Right lung (tissue), 10 donors: ENCODE measurements around the gene SNAPC4. TPM values are rescaled to one million over a fixed set of nuclear protein-coding genes. Genes with fewer than 3 reads are reported as not detected.

Experiments used
- DNase-seq, 2 donors: peaks; one replicate each; pipeline ENCODE4 v3.0.0-alpha.2; 2013
- long read RNA-seq, 8 donors: transcript quantifications; one replicate each; lab custom pipeline, GENCODE V29; 2026
- polyA plus RNA-seq, 5 donors: library from polyadenylated mRNA; unstranded; fragments of 120-200 nt; gene quantifications; one replicate each; pipeline versions ENCODE4 v1.2.1 to v1.2.3, GENCODE V29; 2013; ENCODE audit warnings: inconsistent platforms in 1 of 5, low replicate concordance in 1 of 5; ENCODE audit not compliant: insufficient read length in 5 of 5, insufficient read depth in 1 of 5

SNAPC4 gene, protein sequence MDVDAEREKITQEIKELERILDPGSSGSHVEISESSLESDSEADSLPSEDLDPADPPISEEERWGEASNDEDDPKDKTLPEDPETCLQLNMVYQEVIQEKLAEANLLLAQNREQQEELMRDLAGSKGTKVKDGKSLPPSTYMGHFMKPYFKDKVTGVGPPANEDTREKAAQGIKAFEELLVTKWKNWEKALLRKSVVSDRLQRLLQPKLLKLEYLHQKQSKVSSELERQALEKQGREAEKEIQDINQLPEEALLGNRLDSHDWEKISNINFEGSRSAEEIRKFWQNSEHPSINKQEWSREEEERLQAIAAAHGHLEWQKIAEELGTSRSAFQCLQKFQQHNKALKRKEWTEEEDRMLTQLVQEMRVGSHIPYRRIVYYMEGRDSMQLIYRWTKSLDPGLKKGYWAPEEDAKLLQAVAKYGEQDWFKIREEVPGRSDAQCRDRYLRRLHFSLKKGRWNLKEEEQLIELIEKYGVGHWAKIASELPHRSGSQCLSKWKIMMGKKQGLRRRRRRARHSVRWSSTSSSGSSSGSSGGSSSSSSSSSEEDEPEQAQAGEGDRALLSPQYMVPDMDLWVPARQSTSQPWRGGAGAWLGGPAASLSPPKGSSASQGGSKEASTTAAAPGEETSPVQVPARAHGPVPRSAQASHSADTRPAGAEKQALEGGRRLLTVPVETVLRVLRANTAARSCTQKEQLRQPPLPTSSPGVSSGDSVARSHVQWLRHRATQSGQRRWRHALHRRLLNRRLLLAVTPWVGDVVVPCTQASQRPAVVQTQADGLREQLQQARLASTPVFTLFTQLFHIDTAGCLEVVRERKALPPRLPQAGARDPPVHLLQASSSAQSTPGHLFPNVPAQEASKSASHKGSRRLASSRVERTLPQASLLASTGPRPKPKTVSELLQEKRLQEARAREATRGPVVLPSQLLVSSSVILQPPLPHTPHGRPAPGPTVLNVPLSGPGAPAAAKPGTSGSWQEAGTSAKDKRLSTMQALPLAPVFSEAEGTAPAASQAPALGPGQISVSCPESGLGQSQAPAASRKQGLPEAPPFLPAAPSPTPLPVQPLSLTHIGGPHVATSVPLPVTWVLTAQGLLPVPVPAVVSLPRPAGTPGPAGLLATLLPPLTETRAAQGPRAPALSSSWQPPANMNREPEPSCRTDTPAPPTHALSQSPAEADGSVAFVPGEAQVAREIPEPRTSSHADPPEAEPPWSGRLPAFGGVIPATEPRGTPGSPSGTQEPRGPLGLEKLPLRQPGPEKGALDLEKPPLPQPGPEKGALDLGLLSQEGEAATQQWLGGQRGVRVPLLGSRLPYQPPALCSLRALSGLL (N-terminal part only)
- 10 to 100 TPM in 3 of 5 donors, 1 to 10 TPM in 2; 9.7 to 12.9 (median 11.6) TPM for polyA plus RNA-seq
- long read RNA-seq, donor 1 = 0 reads
- long read RNA-seq, donor 2 = 0 reads
- long read RNA-seq, donor 3, partial matches to known transcripts = 5 of 5 reads
- long read RNA-seq, donor 3, other reads (novel, unspliced or antisense) = 0 of 5 reads
- long read RNA-seq, donor 4 = 0 reads
- long read RNA-seq, donor 5 = 0 reads
- long read RNA-seq, donor 6 = 0 reads
- long read RNA-seq, donor 7, partial matches to known transcripts = 6 of 6 reads
- long read RNA-seq, donor 7, other reads (novel, unspliced or antisense) = 0 of 6 reads
- long read RNA-seq, donor 8 = 0 reads

DNA sequence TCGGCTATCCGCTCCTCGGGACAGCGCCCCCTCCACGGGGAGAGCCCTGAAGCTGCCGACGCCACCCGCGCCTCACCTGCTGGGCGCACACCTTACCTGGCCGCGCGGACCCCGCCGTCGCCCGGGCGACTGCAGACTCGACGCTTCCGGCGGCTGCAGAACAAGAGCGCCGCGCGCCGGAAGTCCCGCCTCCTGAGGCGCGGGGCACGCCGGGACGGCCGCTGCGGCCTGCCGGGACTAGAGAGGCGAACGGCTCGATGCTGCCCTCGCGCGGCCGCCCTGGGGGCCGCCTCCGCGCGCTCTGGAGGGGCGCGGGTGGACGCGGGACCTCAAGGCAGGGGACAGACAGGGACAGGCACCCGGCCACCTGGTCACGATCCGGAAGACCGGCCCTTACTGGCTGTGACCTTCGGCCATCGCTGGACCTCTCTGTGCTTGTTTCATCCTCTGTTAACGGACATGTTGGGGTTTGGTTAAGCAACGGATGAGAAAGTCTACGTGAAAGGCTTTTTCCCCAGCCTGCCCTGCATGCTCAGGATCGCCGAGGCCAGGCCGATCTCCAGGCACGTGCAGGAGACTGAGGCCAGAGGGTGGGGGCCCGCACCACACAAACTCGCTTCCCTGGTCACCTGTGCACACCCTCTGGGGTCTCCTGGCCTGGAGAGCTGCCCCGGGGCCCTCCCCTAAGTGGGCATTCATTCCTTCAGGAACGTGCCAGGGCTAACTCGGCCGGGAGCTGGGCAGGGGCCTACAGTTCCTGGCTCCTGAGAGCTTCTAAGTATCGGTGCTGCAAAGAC lies at the start of gene SNAPC4:
Gene SNAPC4, minus strand, starts transcription at position 133 of the 797 bp plus-strand sequence. CDS start 1,742 bp downstream, outside the sequence.
- DNase-seq = peak; percentile 84 to 86

DNA sequence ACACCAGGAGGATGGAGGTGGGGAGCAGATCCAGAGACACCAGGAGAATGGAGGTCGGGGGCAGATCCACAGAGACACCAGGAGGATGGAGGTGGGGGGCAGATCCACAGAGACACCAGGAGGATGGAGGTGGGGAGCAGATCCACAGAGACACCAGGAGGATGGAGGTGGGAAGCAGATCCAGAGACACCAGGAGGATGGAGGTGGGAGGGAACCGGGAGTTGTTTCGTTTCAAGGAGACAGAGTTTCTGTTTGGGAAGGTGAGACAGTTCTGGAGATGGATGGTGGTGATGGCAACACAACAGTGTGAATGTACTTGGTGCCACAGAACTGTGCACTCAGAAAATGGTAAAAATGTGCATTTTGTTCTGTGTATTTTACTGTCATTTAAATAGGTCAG lies 48.7 kb upstream of the SNAPC4 start:
- DNase-seq = no peak

DNA sequence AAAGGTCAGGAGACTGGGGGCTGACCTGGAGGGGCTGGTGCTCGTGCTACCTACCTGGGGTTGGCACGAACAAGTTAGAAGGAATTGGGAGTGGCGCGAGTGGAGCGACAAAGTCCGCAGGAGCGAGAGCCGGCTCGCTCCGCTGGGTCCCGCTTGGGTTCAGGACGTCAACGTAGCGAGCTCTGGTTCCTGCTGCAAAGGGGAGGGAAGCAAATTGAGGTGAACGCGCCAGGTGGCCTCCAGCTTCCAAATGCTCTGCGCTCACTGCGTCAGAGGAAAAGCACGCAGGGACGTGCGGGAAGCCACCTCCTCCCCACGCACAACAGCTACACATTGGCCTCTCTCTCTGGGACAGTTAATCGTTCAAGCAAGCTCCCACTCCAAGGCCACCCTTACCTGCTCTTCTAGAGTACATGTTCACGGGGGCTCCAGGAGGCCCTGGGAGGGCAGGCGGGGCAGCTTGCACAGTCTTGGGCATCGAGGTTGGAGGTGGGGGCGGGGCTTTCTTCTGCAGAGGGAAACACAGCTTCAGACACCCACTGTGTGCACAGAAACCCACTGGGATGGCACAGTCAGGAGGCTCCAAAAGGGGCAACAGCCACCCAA lies 47.3 kb upstream of the SNAPC4 start:
- DNase-seq = no peak

DNA sequence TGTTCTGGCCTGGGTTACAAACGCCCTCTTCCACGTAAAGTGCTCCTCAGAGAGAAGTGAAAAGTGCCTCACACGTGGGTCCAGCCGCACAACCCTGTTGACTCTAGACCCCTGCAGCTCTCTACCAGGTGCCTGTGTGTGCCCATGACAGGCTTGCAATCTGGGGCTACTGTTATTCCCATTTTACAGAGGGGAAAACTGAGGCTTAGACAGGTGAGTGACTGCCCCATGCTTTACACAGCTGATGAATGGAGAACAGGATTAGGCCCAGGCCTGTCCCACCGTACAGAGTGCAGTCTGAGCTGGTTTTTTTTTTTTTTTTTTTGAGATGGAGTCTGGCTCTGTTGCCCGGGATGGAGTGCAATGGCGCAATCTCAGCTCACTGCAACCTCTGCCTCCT lies 45.8 kb upstream of the SNAPC4 start:
- DNase-seq = no peak

DNA sequence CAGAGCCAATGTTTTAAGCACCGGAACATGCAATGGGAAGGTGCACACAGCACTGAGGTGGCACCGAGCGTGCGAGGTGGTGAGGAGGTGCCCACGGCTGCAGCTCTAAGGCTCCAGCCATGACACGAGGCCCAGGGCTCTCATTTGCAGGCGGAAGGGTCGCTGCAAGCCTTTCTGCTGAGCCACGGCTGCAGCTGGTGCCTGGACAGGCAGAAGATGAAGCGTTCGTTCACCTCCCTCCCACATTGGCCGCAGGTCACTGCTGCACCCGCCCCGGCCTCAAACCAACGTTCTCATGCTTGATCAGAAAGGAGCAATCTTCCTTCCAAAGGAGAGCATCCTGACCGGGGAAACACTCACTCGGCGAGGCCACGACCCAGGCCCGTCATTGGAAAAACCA lies 44.1 kb upstream of the SNAPC4 start:
- DNase-seq = no peak

DNA sequence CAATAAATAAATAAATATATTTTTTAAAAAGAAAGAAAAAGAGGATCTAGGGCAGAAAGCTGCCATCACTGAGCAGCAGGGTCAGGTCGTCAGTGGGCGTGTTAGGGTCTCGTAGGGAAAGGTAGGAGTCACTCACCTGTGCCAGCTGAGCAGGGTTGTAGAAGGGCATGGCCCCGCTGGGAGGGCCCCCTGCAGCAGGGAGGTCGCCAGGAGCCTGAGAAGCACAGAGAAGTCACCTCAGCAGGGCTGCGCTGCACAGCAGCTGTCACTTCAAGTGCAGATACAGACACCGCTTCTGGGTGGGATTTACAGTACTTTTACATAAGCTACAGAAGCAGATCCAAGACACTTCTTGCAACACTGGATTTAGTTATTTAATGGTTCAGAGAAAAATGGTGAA lies 43.7 kb upstream of the SNAPC4 start:
- no peak for DNase-seq

DNA sequence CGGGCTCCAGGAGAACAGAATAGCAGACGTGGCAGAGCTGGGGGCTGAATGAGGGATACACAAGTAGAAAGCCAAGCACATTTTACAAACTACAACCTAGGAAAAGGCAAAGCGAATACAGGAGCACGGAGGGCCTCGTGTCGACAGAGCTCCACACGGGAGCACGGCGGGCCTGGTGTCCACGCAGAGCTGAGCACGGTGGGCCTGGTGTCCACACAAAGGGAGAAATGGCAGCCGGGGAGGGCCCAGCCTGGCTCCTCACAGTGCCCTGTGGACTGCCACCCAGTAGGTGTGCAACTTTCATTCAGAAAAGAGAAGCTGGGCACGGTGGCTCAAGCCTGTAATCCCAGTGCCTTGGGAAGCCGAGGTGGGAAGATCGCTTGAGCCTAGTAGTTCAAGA lies 43.1 kb upstream of the SNAPC4 start:
- no peak for DNase-seq

DNA sequence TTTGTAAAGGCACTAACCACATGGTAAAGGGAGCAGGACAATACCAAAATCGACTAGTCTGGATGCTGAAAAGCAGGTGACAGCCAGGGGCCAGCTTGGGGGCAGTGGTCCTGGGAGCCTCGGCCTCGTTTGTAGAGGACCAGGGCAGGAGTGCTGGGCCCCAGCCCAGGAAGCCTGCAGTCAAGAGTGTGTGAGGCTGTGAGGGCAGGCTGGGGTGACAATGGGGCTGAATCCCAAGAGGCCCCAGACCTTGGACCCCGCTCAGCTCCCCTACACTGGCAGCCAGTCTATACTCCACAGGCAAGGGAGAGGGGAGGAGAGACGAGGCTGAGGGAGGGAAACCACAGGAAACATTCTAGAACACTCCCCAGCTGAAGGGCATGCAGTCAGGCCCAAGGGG lies 42.3 kb upstream of the SNAPC4 start:
- no peak for DNase-seq

DNA sequence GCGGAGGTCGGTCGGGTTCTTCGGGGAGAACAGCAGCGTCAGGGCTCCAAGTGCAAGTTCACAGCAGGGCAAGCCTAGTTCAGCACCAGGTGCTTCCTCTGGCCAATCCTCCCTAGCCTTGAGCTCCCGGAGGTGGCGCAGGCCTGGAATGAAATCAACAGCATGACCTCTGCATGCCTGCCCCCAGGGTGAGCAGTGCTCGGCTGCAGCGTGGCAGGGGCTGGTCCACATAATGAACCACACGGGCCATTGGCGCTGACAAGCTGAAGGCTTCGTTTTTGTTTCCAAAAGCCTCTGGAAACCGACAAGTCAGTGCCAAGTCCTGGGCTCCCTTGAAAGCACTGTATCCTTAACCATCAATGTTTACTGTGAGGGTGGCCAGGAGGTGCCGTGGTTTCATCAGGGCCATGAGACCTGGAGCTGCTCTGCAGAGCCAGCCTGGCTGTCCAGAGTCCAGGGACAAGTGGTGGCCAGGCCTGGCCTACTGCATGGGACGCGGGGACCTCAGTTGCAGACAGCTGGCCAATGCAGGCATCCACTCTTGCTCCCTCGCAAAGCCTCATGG lies 41.8 kb upstream of the SNAPC4 start:
- no peak for DNase-seq

DNA sequence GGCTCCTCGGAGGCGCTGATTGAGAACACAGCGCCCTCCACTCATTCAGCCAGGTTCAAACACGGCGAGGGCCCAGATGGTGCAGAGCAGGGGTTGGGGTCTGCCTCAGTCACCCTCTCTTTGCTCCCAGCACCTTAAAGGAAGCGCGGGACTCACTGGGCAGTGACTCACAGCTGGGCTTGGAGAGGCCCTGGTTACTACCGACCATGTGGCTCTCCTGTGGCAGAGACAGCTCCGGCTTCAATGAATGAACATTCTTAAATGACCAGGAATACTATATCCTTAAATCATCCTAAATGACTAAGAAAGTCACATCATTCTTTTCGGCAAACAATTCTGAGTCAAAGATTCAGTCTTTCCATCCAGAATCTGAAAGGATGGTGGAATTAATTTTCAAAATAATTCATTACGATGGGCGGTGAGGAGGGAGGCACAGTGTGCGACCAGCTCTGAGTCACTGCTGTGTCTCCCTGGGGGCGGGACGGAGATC lies 41.3 kb upstream of the SNAPC4 start:
- DNase-seq = no peak

DNA sequence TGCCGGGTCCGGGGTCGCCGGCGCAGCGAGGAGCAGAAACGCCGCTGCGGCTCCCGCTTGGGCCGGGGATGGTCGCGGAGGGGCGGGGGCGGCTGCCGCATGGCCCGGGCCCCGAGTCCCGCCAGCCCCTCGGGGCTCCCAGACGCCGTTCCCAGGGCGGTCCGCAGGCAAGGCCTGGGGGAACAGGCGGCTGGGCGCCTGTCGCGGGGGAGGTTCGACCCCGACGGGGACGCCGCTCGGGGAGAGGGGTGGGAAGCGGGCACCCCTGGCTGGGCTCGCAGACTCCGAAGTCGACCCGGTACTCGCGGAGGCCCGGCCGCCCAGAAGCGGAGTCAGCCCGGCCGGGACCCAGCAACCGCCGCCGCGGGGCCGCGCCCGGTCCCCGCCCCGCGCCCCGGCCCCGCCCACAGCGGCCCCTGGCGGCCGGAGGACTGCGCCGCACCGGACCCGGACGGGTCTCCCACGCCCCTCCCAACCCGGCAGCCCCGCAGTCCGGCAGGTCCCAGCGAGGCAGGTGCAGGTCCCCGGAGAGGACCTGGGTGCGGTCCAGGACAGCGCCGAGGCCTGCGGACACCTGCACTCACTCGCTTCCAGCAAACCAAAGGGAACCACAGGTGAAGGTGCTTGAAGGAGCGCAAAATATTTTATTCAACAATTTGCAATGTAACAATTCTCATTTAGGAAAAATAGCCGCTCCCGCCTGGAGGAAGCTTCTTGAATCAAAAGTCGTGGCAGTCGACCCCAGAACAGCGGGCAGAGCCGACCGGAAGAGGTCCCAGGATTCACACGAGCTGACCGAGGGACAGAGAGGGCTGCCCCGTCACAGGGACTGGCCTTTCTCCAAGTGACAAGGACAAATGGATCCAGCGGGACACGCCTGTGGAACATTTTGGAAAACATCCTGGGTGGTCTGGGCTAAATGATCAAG lies 39.8 kb upstream of the SNAPC4 start, which contains the start of gene INPP5E:
Gene INPP5E, minus strand, starts transcription at position 365 of the 928 bp plus-strand sequence. CDS start 426 bp downstream, outside the sequence.
- DNase-seq = peak; percentile 58 to 70

DNA sequence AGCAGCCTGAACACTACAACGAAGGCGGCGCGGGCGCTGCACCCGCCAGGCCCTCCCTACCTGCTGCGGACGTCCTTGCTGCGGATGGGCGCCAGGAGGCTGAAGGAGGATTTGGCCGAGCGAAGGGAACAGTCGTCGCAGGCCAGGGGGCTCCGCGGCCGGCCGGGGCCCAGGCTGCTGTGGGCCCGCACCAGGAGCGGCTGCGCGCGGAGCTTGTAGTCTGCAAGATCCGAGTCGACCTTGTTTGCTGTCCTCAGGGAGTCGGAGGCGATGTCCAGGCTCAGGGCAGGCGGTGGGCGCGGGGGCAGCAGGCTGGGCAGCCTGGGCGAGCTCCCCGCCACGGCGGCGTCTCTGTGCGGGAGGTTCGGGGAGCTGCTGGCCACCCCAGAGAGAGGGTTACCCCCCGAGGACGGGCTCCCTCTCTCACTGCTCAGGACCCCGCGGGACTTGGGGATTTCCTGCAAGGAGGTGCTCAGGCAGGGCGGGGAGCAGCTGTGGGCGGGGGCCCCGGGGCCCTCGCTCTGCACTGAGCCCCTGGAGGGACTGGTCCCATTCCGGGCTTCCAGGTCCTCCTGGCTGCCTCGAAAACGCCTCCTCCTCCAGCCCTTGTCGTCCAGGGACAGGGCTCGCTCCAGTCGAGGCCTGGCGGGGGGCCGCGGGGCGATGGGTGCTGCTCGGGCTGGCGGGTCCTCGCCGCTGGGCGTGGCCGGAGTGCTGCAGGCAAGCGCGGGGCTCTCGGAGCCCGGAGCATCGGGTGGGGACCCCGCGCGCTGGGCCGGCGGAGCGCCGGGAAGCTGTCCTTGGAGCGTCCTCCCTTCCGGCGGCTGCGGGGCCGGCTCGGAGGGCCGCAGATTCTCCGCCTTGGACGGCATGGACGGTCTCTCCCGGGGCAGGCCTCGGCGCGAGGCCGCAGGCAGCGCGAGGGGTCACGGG lies 38.8 kb upstream of the SNAPC4 start:
- DNase-seq = peak; percentile 5 to 11

DNA sequence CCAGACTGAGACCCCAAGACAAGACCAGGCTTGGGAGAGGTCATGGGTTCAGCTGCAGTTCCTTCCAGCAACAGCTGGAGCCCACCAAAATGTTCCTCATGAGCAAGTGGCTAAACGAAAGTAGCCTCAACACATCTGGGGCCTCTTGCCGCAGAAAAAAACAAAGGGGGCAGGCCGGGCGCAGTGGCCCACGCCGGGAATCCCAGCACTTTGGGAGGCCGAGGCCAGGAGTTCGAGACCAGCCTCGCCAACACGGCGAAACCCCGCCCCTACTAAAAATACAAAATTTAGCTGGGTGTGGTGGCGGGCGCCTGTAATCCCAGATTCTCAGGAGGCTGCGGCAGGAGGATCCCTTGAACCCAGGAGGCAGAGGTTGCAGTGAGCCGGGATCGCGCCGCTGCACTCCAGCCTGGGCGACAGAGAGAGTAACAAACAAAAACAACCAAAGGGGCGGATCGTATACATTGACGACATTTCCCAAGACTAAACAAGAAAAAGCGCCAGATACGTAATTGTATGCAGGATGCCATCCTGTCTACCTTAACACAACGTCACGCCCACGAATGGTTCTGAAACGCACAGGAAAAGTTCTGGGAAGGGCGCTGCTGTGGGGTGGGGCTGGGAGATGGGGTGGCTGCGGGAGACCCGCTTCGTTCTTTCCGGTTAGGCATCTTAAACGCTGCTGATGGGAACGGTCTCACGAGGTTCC lies 38.0 kb upstream of the SNAPC4 start:
- DNase-seq = peak in 1 of 2 donors; percentile 6

DNA sequence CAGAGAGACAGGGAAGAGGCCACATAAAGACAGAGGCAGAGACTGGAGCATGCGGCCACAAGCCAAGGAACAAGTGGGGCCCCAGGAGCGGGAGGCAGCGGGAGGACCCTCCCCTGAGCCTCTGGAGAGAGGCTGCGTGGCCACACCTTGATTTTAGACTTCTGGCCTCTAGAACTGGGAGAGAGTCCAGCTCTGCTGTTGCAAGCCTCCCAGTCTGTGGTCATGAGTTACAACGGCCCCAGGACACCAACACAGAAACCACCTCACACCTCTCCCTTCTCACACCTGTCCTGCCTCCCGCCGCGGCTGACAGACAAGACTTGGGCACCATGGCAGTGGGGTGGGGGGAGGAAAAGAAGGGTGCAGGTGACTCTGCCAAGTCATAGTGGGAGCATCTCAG lies 37.5 kb upstream of the SNAPC4 start:
- no peak for DNase-seq

DNA sequence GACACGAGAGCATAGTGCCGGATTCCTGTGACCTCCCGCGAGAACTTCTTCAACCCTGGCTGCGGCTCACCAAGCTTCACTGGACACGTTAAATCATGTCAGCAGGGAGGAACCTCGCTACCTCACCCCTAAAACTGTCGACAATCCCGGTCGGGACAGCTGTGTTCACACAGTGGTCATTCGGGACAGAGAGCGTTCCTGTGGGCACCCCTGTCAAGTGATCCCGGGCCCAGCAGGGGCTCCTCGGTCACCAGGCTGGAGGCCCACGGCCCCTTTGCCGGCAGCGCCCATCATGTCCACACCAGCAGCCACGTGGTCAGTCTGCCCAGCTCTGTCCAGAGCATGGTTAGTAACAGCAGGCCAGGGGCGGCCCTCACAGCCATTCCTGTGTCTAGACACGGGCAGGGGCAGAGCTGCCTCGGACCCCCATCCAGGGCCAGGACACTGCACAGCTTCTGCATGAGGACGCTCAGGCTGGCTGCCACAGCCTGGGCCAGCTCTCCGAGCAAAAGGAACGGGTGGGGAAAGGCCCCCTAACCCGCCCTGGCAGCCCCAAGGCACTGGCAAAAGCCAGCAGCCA lies 36.2 kb upstream of the SNAPC4 start:
- DNase-seq = no peak
